SU-DHL-6 (cell line): ENCODE data around the gene NCOA3.

ENCODE experiments used
- H2AFZ ChIP-seq: fragments of 200-600 bp; sonication (generic); 2 replicates; pipeline ENCODE4 v1.6.1; 2014; ENCODE audit warnings: low read depth, mild to moderate bottlenecking, moderate library complexity, mixed read lengths, antibody characterized with exemption, low read length; ENCODE audit not compliant: severe bottlenecking
- H3F3A ChIP-seq: fragments of 200-600 bp; shearing (Covaris generic); 2 replicates; pipeline ENCODE4 v1.6.0; 2016; ENCODE audit warnings: antibody characterized with exemption, mild to moderate bottlenecking; ENCODE audit not compliant: insufficient read depth
- H3K27ac ChIP-seq: fragments of 200-600 bp; sonication (generic); 2 replicates; pipeline ENCODE4 v1.5.1; 2016; ENCODE audit warnings: low read depth, mild to moderate bottlenecking, low read length, moderate library complexity, mixed read lengths
- H3K27me3 ChIP-seq: fragments of 200-600 bp; sonication (generic), shearing (Covaris generic); 2 replicates; pipeline ENCODE4 v1.6.0; 2014; ENCODE audit warnings: mild to moderate bottlenecking, low read length
- H3K36me3 ChIP-seq: fragments of 200-600 bp; sonication (generic); 2 replicates; pipeline ENCODE4 v1.6.1; 2014; ENCODE audit warnings: mild to moderate bottlenecking, low read length, mixed read lengths
- H3K4me2 ChIP-seq: fragments of 300-600, 200-600 bp; shearing (Covaris generic), sonication (generic); 2 replicates; pipeline ENCODE4 v1.6.0; 2014; ENCODE audit warnings: low read length, low read depth, mild to moderate bottlenecking; ENCODE audit not compliant: poor library complexity, severe bottlenecking
- H3K4me3 ChIP-seq: fragments of 200-600 bp; sonication (generic); 2 replicates; pipeline ENCODE4 v1.5.1; 2014; ENCODE audit warnings: antibody characterized with exemption, low read length, mild to moderate bottlenecking, mixed read lengths; ENCODE audit not compliant: insufficient read depth, poor library complexity, severe bottlenecking
- H3K79me2 ChIP-seq: fragments of 200-600 bp; sonication (generic); 2 replicates; pipeline ENCODE4 v1.6.1; 2014; ENCODE audit warnings: mild to moderate bottlenecking, low read length, moderate library complexity; ENCODE audit not compliant: insufficient read depth
- H3K9ac ChIP-seq: fragments of 200-600 bp; sonication (generic); 2 replicates; pipeline ENCODE4 v1.7.0; 2014; ENCODE audit warnings: mild to moderate bottlenecking, low read length
- H3K9me2 ChIP-seq: fragments of 200-600 bp; sonication (generic); replicated peaks from 2 replicates; pipeline ENCODE4 v1.6.1; 2014; ENCODE audit warnings: low read length; ENCODE audit not compliant: insufficient read depth
- H3K9me3 ChIP-seq: fragments of 200-600 bp; sonication (generic); 2 replicates; pipeline ENCODE4 v1.6.1; 2014; ENCODE audit warnings: low read length, mixed read lengths; ENCODE audit not compliant: insufficient read depth
- H4K20me1 ChIP-seq: fragments of 200-600 bp; sonication (generic); 2 replicates; pipeline ENCODE4 v1.6.1; 2014; ENCODE audit warnings: low read depth, mild to moderate bottlenecking, antibody characterized with exemption, low read length, moderate library complexity, mixed read lengths
- EZH2phosphoT487 ChIP-seq: fragments of 200-600 bp; sonication (generic), shearing (Covaris generic); conservative IDR thresholded peaks from 2 replicates; pipeline ENCODE4 v1.6.1; 2018; ENCODE audit warnings: mild to moderate bottlenecking, antibody characterized with exemption, low read length, moderate library complexity, mixed read lengths
- TF ChIP-seq, protein P1 (sequence below): fragments of 200-600 bp; sonication (generic); IDR thresholded peaks from one replicate; pipeline ENCODE4 v1.5.1; 2017; ENCODE audit warnings: antibody characterized with exemption, mild to moderate bottlenecking, low read length, moderate library complexity; ENCODE audit not compliant: insufficient read depth, poor library complexity, severe bottlenecking

The NCOA3 gene

DNA sequence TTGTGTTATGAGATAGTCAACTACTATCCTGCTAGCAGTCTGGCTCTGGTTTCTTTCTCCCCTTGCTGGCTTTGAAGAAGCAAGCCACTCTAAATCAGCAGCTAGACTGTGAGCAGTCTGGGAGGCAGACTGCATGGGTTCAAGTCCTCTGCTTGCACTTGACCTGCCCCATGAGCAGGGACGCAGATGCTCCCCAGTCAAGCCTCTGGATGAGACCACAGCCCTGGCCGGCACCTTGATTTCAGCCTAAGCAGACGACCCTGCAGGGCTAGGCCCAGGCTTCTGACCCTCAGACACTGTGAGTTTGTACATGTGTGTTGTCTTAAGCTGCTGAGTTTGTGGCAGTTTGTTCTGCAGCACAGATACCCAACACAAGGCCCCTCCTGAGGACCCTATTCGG lies 177.8 kb downstream of the NCOA3 start:
- H3F3A ChIP-seq = no peaks in the 10 kb centered on the region
- H3K36me3 ChIP-seq = no peaks in the 10 kb centered on the region
- H3K9me3 ChIP-seq = no peaks in the 10 kb centered on the region
- H3K79me2 ChIP-seq = no peaks in the 10 kb centered on the region
- H3K27ac ChIP-seq = no peak overlapping the region
- no peaks in the 10 kb centered on the region for H3K9me2 ChIP-seq
- no peak overlapping the region for H3K4me3 ChIP-seq
- no peak overlapping the region for H3K4me2 ChIP-seq
- H2AFZ ChIP-seq = no peak overlapping the region
- no peak overlapping the region for H3K9ac ChIP-seq
- H4K20me1 ChIP-seq = no peaks in the 10 kb centered on the region
- H3K27me3 ChIP-seq = no peaks in the 10 kb centered on the region
- TF ChIP-seq, protein P1, sequence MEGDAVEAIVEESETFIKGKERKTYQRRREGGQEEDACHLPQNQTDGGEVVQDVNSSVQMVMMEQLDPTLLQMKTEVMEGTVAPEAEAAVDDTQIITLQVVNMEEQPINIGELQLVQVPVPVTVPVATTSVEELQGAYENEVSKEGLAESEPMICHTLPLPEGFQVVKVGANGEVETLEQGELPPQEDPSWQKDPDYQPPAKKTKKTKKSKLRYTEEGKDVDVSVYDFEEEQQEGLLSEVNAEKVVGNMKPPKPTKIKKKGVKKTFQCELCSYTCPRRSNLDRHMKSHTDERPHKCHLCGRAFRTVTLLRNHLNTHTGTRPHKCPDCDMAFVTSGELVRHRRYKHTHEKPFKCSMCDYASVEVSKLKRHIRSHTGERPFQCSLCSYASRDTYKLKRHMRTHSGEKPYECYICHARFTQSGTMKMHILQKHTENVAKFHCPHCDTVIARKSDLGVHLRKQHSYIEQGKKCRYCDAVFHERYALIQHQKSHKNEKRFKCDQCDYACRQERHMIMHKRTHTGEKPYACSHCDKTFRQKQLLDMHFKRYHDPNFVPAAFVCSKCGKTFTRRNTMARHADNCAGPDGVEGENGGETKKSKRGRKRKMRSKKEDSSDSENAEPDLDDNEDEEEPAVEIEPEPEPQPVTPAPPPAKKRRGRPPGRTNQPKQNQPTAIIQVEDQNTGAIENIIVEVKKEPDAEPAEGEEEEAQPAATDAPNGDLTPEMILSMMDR = no peak
- TF ChIP-seq EZH2phosphoT487 = no peak

DNA sequence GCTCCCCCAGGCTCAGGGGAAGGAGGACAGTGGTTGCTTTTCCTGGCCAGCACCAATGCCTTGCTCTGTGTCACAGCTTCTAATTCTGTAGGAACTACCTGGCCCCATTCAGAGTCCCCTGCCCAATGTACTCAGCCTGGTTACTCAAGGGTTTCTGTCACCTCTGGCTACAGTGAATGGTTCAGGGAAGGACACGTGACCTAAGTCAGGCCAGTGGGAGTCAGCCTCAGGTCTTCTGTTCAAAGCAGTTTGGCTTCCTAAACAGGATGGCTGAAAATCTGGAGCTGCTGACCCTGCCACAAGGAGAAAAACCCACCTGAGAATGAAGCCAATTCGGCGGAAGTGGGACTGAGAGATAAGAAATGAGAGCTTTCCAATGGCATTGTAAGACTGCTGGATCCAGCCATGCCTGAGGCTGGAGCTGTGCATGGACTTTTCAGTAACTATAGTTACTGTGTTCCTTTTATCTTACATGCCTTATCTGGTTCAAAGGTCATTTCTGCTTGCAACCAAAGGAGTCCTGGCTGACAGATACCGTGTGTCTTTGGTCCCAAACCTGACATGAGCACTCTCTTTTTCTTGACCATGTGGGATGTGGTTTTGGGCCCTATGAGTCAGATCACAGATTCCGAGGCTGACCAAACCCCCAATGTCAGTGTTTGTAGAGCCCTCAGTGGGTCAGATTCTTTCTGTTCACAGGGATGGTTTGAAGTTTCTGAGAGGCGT lies 179.3 kb downstream of the NCOA3 start:
- TF ChIP-seq, protein P1 = no peak
- TF ChIP-seq EZH2phosphoT487 = no peak
- Histone ChIP-seq H3K9me3 (no peaks in the 10 kb centered on the region), H4K20me1 (no peaks in the 10 kb centered on the region), H3K27ac (no peak overlapping the region), H3K4me3 (no peak overlapping the region), H3K36me3 (no peaks in the 10 kb centered on the region), H3K9me2 (no peaks in the 10 kb centered on the region), H3K9ac (no peak overlapping the region), H3F3A (no peaks in the 10 kb centered on the region), H3K4me2 (no peak overlapping the region), H3K27me3 (no peaks in the 10 kb centered on the region), H3K79me2 (no peaks in the 10 kb centered on the region), H2AFZ (no peak overlapping the region)

DNA sequence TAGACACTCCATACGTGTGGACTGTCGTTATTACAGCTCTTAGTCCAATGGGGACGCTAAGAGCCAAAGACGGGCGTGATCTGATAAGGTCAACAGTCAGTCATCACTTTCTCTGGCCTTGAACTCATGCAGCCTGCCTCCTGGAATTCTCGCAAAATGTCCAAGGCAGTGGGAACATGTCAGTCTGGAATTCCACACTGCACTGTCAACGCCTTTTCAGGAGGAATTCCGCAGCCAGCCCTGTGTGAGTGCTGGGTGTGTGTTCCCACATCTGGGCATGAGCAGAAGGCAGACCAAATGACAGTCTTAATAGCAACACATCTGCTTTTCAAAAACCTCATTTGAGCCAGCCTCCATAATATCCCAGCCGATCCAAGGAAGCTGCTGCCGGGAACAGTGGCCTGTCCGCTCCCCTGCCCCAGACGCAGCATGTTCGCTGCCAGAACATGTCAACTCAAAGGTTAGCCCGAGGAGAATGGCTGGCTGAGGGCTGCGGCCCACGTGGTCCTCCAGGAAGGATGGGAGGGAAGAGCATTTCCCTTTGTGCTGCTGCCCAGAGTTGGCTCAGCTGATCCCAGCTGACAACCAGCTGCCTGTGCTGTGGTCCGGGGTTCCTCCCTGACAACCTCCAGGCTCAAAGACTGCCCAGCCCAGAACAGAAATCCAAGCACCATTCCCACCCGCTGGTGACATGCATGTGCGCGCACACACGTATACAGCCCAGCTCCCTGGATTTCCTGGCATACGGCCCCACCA lies 180.5 kb downstream of the NCOA3 start:
- no peak overlapping the region for H3K27ac ChIP-seq
- no peaks in the 10 kb centered on the region for H3K79me2 ChIP-seq
- no peak overlapping the region for H2AFZ ChIP-seq
- no peaks in the 10 kb centered on the region for H3F3A ChIP-seq
- no peak overlapping the region for H3K4me3 ChIP-seq
- H3K9me2 ChIP-seq = no peaks in the 10 kb centered on the region
- H3K9me3 ChIP-seq = no peaks in the 10 kb centered on the region
- no peaks in the 10 kb centered on the region for H4K20me1 ChIP-seq
- H3K27me3 ChIP-seq = no peaks in the 10 kb centered on the region
- H3K4me2 ChIP-seq = no peak overlapping the region
- TF ChIP-seq, protein P1 = no peak
- TF ChIP-seq EZH2phosphoT487 = no peak
- H3K36me3 ChIP-seq = no peaks in the 10 kb centered on the region
- no peak overlapping the region for H3K9ac ChIP-seq
